HepG2 (cell line): Measurements from ENCODE around the gene EBF4. TPM values are rescaled to one million over a fixed set of nuclear protein-coding genes. Genes with fewer than 3 reads are reported as not detected.

Experiments
- ATAD3A ChIP-seq: sonication (generic); formaldehyde crosslinking; IDR thresholded peaks from 2 replicates; pipeline ENCODE4 v1.4.0; 2020; ENCODE audit warnings: missing genetic modification reagents
- HNRNPLL ChIP-seq: fragments of 200-400 bp; formaldehyde crosslinking; IDR thresholded peaks from 2 replicates; pipeline ENCODE4 v1.6.1; 2017; ENCODE audit warnings: mild to moderate bottlenecking, low read depth, low read length; ENCODE audit not compliant: poor library complexity, severe bottlenecking
- KLF16 ChIP-seq, 2 experiments: sonication (generic) in 1 of 2; formaldehyde crosslinking in 1 of 2; IDR thresholded peaks; 2 replicates each; pipeline versions ENCODE4 v1.6.1 to v1.8.0; 2016 to 2023; ENCODE audit warnings: missing genetic modification reagents in 2 of 2, missing compliant biosample characterization in 1 of 2
- MATR3 ChIP-seq: sonication (generic); formaldehyde crosslinking; IDR thresholded peaks from 2 replicates; pipeline ENCODE4 v1.4.0; 2020; ENCODE audit warnings: missing genetic modification reagents
- MTA3 ChIP-seq: sonication (generic); formaldehyde crosslinking; IDR thresholded peaks from 2 replicates; pipeline ENCODE4 v1.4.0; 2020; ENCODE audit warnings: missing genetic modification reagents
- NBN ChIP-seq: fragments of 450-650 bp; conservative IDR thresholded peaks from 2 replicates; pipeline ENCODE4 v1.6.1; 2017
- SIX1 ChIP-seq: sonication (generic); formaldehyde crosslinking; IDR thresholded peaks from 2 replicates; pipeline ENCODE4 v1.4.0; 2020; ENCODE audit warnings: missing genetic modification reagents, borderline replicate concordance
- SNAI1 ChIP-seq: sonication (generic); formaldehyde crosslinking; IDR thresholded peaks from 2 replicates; pipeline ENCODE4 v1.5.0; 2020; ENCODE audit warnings: mild to moderate bottlenecking, missing genetic modification reagents, borderline replicate concordance
- SUZ12 ChIP-seq: fragments of 150-350 bp; IDR thresholded peaks from 2 replicates; pipeline ENCODE4 v1.6.1; 2014; ENCODE audit warnings: low read depth, low read length
- TAF15 ChIP-seq: fragments of 200-400 bp; formaldehyde crosslinking; IDR thresholded peaks from one replicate; pipeline ENCODE4 v1.6.1; 2018; ENCODE audit warnings: mild to moderate bottlenecking, low read depth, low read length; ENCODE audit not compliant: poor library complexity, severe bottlenecking
- ZNF232 ChIP-seq: sonication (generic); formaldehyde crosslinking; IDR thresholded peaks from 2 replicates; pipeline ENCODE4 v1.4.0; 2020; ENCODE audit warnings: missing genetic modification reagents, borderline replicate concordance
- ZNF234 ChIP-seq: sonication (generic); formaldehyde crosslinking; conservative IDR thresholded peaks from 2 replicates; pipeline ENCODE4 v1.5.1; 2020; ENCODE audit warnings: mild to moderate bottlenecking, missing genetic modification reagents
- ZNF354B ChIP-seq: sonication (generic); formaldehyde crosslinking; IDR thresholded peaks from 2 replicates; pipeline ENCODE4 v1.8.0; 2022; ENCODE audit warnings: mild to moderate bottlenecking, missing genetic modification reagents
- ZNF550 ChIP-seq: sonication (generic); formaldehyde crosslinking; IDR thresholded peaks from 2 replicates; pipeline ENCODE4 v1.4.0; 2020; ENCODE audit warnings: mild to moderate bottlenecking, missing genetic modification reagents, borderline replicate concordance
- polyA plus RNA-seq, 8 experiments: library from polyadenylated mRNA; depleted of rRNA in 3 of 8; stranded (reverse) in 7 of 8; unstranded in 1 of 8; fragments of >200 nt; fragmentation: Illumina TruSeq in 4 of 8; extraction: Trizol in 4 of 8; gene quantifications; 2 replicates each; pipeline versions ENCODE4 v1.2.1 to v1.2.3, GENCODE V29; 2011 to 2016; ENCODE audit warnings: low read depth in 4 of 8, missing spikeins in 1 of 8, mixed read lengths in 1 of 8; ENCODE audit not compliant: insufficient read depth in 1 of 8
- total RNA-seq, 5 experiments: library from RNA; depleted of rRNA; stranded (reverse); fragments of >200 nt; fragmentation: Illumina TruSeq; extraction: Trizol; gene quantifications; 2 replicates each; pipeline ENCODE4 v1.2.3, GENCODE V29; 2016; ENCODE audit warnings: low read depth in 1 of 5
- TF ChIP-seq, protein P1 (sequence below): sonication (generic); formaldehyde crosslinking; IDR thresholded peaks from 2 replicates; pipeline ENCODE4 v1.4.0; 2020; ENCODE audit warnings: missing genetic modification reagents
- TF ChIP-seq, protein P2 (sequence below): IDR thresholded peaks from 2 replicates; pipeline ENCODE4 v1.6.1; 2012; ENCODE audit warnings: low read length, improper control_type of control experiment
- TF ChIP-seq, protein P3 (sequence below): IDR thresholded peaks from 2 replicates; pipeline ENCODE4 v1.6.1; 2016; ENCODE audit warnings: missing compliant biosample characterization, missing genetic modification reagents, borderline replicate concordance
- TF ChIP-seq, protein P4 (sequence below): IDR thresholded peaks from 2 replicates; pipeline ENCODE4 v1.6.1; 2016; ENCODE audit warnings: low read depth

The EBF4 gene
- total and polyA plus RNA-seq, 2 of the 13 experiments (the other 11 are each of a cell fraction or from before 2014, with no cell fraction given), result 0.84 to 2.2 TPM

DNA sequence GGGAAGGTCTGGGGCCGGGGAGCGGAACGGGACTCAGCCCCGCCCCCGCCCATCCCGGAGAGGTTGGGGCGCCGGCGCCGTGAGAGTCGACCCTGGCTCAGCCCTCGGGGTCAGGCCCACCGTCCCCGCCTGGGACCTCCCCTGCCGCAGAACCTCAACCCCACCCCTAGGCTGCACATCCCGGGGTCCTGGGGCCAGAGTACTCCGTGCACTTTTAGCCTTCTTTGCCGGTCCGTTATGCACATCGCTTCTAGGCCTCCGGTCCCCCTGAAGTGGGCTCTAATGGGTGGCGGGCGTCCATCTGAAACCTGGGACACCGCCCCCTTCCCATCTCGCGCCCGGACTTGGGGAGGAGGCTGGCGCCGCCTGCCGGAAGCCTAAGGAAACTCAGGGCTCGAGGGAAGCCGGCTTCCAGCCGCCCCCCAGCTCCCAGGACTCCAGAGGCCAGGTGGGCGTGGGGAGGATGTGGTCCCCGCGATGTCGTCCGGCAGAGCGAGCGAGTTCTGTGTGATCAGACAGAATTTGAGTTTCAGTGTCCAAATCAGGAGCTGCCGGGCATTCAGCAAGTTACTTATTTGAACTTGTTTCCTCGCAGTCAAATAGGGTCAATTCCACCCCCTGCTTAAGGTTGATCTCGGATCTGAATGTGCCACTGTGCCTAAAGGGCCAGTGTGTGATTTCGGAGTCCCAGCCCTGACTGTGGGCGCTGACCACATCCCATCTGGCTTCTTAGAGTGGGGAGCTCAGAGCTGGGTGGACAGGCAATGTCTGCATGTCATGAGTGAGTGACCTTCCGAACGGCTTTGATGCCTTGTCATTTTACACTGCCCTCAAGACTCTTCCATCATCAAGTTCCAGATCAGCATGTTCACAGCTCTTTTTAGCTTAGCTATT lies 60.2 kb downstream of the EBF4 start (continued):
- TF ChIP-seq ZNF550 (no peak), ZNF234 (CRISPR knock-in tag) (no peak), ZNF354B (CRISPR knock-in tag) (no peak), MATR3 (CRISPR knock-in tag) (no peak), NBN (no peak), TAF15 (no peak), HNRNPLL (peak; percentile 57), MTA3 (CRISPR knock-in tag) (no peak), ATAD3A (CRISPR knock-in tag) (no peak), KLF16 (CRISPR knock-in tag; IDR thresholded peaks at IDR 0.05) (no peak), SIX1 (no peak), SUZ12 (no peak; the same call in 1 of the 2 replicates), ZNF232 (CRISPR knock-in tag) (no peak), SNAI1 (CRISPR knock-in tag) (0 out of 2 replicates have a peak, but pooled peaks have one; percentile 58)
- TF ChIP-seq, protein P1, sequence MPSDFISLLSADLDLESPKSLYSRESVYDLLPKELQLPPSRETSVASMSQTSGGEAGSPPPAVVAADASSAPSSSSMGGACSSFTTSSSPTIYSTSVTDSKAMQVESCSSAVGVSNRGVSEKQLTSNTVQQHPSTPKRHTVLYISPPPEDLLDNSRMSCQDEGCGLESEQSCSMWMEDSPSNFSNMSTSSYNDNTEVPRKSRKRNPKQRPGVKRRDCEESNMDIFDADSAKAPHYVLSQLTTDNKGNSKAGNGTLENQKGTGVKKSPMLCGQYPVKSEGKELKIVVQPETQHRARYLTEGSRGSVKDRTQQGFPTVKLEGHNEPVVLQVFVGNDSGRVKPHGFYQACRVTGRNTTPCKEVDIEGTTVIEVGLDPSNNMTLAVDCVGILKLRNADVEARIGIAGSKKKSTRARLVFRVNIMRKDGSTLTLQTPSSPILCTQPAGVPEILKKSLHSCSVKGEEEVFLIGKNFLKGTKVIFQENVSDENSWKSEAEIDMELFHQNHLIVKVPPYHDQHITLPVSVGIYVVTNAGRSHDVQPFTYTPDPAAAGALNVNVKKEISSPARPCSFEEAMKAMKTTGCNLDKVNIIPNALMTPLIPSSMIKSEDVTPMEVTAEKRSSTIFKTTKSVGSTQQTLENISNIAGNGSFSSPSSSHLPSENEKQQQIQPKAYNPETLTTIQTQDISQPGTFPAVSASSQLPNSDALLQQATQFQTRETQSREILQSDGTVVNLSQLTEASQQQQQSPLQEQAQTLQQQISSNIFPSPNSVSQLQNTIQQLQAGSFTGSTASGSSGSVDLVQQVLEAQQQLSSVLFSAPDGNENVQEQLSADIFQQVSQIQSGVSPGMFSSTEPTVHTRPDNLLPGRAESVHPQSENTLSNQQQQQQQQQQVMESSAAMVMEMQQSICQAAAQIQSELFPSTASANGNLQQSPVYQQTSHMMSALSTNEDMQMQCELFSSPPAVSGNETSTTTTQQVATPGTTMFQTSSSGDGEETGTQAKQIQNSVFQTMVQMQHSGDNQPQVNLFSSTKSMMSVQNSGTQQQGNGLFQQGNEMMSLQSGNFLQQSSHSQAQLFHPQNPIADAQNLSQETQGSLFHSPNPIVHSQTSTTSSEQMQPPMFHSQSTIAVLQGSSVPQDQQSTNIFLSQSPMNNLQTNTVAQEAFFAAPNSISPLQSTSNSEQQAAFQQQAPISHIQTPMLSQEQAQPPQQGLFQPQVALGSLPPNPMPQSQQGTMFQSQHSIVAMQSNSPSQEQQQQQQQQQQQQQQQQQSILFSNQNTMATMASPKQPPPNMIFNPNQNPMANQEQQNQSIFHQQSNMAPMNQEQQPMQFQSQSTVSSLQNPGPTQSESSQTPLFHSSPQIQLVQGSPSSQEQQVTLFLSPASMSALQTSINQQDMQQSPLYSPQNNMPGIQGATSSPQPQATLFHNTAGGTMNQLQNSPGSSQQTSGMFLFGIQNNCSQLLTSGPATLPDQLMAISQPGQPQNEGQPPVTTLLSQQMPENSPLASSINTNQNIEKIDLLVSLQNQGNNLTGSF (CRISPR knock-in tag), result no peak
- TF ChIP-seq, protein P2, sequence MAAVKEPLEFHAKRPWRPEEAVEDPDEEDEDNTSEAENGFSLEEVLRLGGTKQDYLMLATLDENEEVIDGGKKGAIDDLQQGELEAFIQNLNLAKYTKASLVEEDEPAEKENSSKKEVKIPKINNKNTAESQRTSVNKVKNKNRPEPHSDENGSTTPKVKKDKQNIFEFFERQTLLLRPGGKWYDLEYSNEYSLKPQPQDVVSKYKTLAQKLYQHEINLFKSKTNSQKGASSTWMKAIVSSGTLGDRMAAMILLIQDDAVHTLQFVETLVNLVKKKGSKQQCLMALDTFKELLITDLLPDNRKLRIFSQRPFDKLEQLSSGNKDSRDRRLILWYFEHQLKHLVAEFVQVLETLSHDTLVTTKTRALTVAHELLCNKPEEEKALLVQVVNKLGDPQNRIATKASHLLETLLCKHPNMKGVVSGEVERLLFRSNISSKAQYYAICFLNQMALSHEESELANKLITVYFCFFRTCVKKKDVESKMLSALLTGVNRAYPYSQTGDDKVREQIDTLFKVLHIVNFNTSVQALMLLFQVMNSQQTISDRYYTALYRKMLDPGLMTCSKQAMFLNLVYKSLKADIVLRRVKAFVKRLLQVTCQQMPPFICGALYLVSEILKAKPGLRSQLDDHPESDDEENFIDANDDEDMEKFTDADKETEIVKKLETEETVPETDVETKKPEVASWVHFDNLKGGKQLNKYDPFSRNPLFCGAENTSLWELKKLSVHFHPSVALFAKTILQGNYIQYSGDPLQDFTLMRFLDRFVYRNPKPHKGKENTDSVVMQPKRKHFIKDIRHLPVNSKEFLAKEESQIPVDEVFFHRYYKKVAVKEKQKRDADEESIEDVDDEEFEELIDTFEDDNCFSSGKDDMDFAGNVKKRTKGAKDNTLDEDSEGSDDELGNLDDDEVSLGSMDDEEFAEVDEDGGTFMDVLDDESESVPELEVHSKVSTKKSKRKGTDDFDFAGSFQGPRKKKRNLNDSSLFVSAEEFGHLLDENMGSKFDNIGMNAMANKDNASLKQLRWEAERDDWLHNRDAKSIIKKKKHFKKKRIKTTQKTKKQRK, result no peak
- TF ChIP-seq, protein P3, sequence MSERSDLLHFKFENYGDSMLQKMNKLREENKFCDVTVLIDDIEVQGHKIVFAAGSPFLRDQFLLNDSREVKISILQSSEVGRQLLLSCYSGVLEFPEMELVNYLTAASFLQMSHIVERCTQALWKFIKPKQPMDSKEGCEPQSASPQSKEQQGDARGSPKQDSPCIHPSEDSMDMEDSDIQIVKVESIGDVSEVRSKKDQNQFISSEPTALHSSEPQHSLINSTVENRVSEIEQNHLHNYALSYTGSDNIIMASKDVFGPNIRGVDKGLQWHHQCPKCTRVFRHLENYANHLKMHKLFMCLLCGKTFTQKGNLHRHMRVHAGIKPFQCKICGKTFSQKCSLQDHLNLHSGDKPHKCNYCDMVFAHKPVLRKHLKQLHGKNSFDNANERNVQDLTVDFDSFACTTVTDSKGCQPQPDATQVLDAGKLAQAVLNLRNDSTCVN (CRISPR knock-in tag), result no peak; the same call in 1 of the 2 replicates
- TF ChIP-seq, protein P4, sequence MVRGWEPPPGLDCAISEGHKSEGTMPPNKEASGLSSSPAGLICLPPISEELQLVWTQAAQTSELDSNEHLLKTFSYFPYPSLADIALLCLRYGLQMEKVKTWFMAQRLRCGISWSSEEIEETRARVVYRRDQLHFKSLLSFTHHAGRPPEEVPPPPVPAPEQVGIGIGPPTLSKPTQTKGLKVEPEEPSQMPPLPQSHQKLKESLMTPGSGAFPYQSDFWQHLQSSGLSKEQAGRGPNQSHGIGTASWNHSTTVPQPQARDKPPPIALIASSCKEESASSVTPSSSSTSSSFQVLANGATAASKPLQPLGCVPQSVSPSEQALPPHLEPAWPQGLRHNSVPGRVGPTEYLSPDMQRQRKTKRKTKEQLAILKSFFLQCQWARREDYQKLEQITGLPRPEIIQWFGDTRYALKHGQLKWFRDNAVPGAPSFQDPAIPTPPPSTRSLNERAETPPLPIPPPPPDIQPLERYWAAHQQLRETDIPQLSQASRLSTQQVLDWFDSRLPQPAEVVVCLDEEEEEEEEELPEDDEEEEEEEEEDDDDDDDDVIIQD (CRISPR knock-in tag), result no peak
